ENCODE measurements around the gene PCDHGA1. TPM values are rescaled to one million over a fixed set of nuclear protein-coding genes. Genes with fewer than 3 reads are reported as not detected.

The PCDHGA1 gene
- polyA plus RNA-seq, 2 of the 4 experiments (the other 2 are of a cell fraction): 0.32 to 0.71 TPM

- Histone ChIP-seq H3K4me3 (no peak overlapping the region), H3K4me1 (no peaks in the 10 kb centered on the region), H3K27ac (no peak overlapping the region), H3K9me3 (0 out of 3 replicates have a peak, but pooled peaks cover 6% of the 10 kb centered on the region), H3K4me2 (no peak overlapping the region)
- POLR2A ChIA-PET: no interaction called here
- 11% methylated on average over 10 of the region's 10 CpGs for WGBS (ENCODE audit: missing lambda C conversion rate)
- DNase-seq (ENCODE audit: low read depth in 1 of 2, low spot score in 1 of 2): no peak
- no peak for FAIRE-seq
- no peak for ATAC-seq
- TF ChIP-seq ZC3H11A (IDR thresholded peaks at IDR 0.05) (no peak), SMC3 (IDR thresholded peaks at IDR 0.05) (no peak), ZSCAN20 (CRISPR knock-in tag; IDR thresholded peaks at IDR 0.05) (no peak), ESRRA (IDR thresholded peaks at IDR 0.05; ENCODE audit: borderline replicate concordance, low read length) (no peak), MAZ (IDR thresholded peaks at IDR 0.05; ENCODE audit: borderline replicate concordance, low read depth, low read length) (no peak)
- CTCF ChIA-PET: interaction anchor here (1.6 to 1.8 kb wide), 2 partner anchors 39 to 118 kb away, joined by 4 to 7 read pairs; no protein-coding TSS in a partner anchor
These were observed 109.3 kb downstream of the PCDHGA1 start for GRCh38 chr5:141439411-141440141.

DNA sequence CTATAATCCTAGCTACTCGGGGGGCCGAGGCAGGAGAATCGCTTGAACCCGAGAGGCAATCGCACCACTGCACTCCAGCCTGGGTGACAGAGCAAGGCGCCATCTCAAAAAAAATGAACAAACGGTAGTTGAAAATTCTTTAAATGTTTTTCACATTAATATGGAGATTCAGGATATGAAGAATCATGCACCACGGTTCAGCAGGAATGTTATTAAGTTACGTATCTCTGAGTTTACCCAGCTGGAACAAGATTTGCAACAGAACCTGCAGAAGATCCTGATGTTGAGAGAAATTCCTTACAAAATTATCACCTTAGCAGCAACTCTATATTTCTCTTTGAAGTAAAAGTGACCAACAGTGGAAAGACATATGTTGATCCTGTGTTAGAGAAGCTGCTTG is 110.0 kb downstream of the PCDHGA1 start:
- WGBS (ENCODE audit: missing lambda C conversion rate): 44% methylated on average over 9 of the region's 9 CpGs
- no peak for FAIRE-seq
- H3K27ac ChIP-seq: no peak overlapping the region
- ChIA-PET CTCF (interaction anchor here (1.6 to 1.8 kb wide), 2 partner anchors 38 to 118 kb away, joined by 4 to 7 read pairs; no protein-coding TSS in a partner anchor), POLR2A (no interaction called here)
- no peak overlapping the region for H3K4me2 ChIP-seq
- TF ChIP-seq, protein P1, sequence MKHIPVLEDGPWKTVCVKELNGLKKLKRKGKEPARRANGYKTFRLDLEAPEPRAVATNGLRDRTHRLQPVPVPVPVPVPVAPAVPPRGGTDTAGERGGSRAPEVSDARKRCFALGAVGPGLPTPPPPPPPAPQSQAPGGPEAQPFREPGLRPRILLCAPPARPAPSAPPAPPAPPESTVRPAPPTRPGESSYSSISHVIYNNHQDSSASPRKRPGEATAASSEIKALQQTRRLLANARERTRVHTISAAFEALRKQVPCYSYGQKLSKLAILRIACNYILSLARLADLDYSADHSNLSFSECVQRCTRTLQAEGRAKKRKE (CRISPR knock-in tag; IDR thresholded peaks at IDR 0.05; ENCODE audit: low read depth): no peak
- TF ChIP-seq CHD2 (IDR thresholded peaks at IDR 0.05; ENCODE audit: low read length, partially characterized antibody) (no peak), KDM5A (IDR thresholded peaks at IDR 0.05) (no peak), FOSL2 (IDR thresholded peaks at IDR 0.05) (no peak), FOSL2 (CRISPR knock-in tag; IDR thresholded peaks at IDR 0.05) (no peak)
- no peak for ATAC-seq
- DNase-seq (ENCODE audit: low read depth in 1 of 2, low spot score in 1 of 2): no peak
- no peaks in the 10 kb centered on the region for H3K4me1 ChIP-seq
- peaks cover 8% of the 10 kb centered on the region; the same call in 1 of the 3 replicates for H3K9me3 ChIP-seq
- no peak overlapping the region for H3K4me3 ChIP-seq

GRCh38 chr5:141441571-141442170 is 111.4 kb downstream of the PCDHGA1 start:
- no peak overlapping the region for H3K4me3 ChIP-seq
- H3K9me3 ChIP-seq: peaks cover 9% of the 10 kb centered on the region; the same call in 1 of the 3 replicates
- DNase-seq (ENCODE audit: low read depth in 1 of 2, low spot score in 1 of 2) (no peak), ATAC-seq (no peak), FAIRE-seq (no peak)
- CTCF ChIA-PET: interaction anchor here (1.3 kb wide), 1 partner anchor 122 kb away, joined by 4 read pairs; no protein-coding TSS in a partner anchor
- no peak overlapping the region for H3K27ac ChIP-seq
- WGBS (ENCODE audit: missing lambda C conversion rate): 77% methylated on average over 45 of the region's 50 CpGs
- POLR2A ChIA-PET: no interaction called here
- no peak overlapping the region for H3K4me2 ChIP-seq
- H3K4me1 ChIP-seq: no peaks in the 10 kb centered on the region
- no peak for TF ChIP-seq ZSCAN20 (CRISPR knock-in tag; IDR thresholded peaks at IDR 0.05)
- TF ChIP-seq, protein P2, sequence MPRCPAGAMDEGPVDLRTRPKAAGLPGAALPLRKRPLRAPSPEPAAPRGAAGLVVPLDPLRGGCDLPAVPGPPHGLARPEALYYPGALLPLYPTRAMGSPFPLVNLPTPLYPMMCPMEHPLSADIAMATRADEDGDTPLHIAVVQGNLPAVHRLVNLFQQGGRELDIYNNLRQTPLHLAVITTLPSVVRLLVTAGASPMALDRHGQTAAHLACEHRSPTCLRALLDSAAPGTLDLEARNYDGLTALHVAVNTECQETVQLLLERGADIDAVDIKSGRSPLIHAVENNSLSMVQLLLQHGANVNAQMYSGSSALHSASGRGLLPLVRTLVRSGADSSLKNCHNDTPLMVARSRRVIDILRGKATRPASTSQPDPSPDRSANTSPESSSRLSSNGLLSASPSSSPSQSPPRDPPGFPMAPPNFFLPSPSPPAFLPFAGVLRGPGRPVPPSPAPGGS (IDR thresholded peaks at IDR 0.05): no peak
- no peak for TF ChIP-seq SMC3 (IDR thresholded peaks at IDR 0.05)
- no peak for TF ChIP-seq KDM5A (IDR thresholded peaks at IDR 0.05)
- TF ChIP-seq NFE2L2 (conservative IDR thresholded peaks at IDR 0.05; ENCODE audit: low read length): no peak
- no peak for TF ChIP-seq MAZ (IDR thresholded peaks at IDR 0.05; ENCODE audit: borderline replicate concordance, low read depth, low read length)
- no peak for TF ChIP-seq MYC (IDR thresholded peaks at IDR 0.05; ENCODE audit: borderline replicate concordance, low read length)
- TF ChIP-seq ELK1 (IDR thresholded peaks at IDR 0.05; ENCODE audit: low read depth, low read length): no peak
- TF ChIP-seq RARB (CRISPR knock-in tag; IDR thresholded peaks at IDR 0.05): no peak
- TF ChIP-seq, protein P3, sequence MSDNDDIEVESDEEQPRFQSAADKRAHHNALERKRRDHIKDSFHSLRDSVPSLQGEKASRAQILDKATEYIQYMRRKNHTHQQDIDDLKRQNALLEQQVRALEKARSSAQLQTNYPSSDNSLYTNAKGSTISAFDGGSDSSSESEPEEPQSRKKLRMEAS (IDR thresholded peaks at IDR 0.05): no peak
- no peak for TF ChIP-seq BHLHE40 (IDR thresholded peaks at IDR 0.05; ENCODE audit: low read depth, low read length)
- TF ChIP-seq, protein P4, sequence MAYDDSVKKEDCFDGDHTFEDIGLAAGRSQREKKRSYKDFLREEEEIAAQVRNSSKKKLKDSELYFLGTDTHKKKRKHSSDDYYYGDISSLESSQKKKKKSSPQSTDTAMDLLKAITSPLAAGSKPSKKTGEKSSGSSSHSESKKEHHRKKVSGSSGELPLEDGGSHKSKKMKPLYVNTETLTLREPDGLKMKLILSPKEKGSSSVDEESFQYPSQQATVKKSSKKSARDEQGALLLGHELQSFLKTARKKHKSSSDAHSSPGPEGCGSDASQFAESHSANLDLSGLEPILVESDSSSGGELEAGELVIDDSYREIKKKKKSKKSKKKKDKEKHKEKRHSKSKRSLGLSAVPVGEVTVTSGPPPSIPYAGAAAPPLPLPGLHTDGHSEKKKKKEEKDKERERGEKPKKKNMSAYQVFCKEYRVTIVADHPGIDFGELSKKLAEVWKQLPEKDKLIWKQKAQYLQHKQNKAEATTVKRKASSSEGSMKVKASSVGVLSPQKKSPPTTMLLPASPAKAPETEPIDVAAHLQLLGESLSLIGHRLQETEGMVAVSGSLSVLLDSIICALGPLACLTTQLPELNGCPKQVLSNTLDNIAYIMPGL (CRISPR knock-in tag; IDR thresholded peaks at IDR 0.05; ENCODE audit: borderline replicate concordance): no peak
- TF ChIP-seq CTCF (IDR thresholded peaks at IDR 0.05): no peak
- no peak for TF ChIP-seq TFCP2L1 (CRISPR knock-in tag; IDR thresholded peaks at IDR 0.05)
- no peak for TF ChIP-seq POLR2AphosphoS2 (conservative IDR thresholded peaks at IDR 0.05; ENCODE audit: low read length)
- no peak for TF ChIP-seq KDM1A (IDR thresholded peaks at IDR 0.05; ENCODE audit: low read depth)
- TF ChIP-seq EHMT2 (IDR thresholded peaks at IDR 0.05; ENCODE audit: low read depth): no peak
- no peak for TF ChIP-seq USF2 (IDR thresholded peaks at IDR 0.05)
